Activated CD4-positive, alpha-beta T cell treated with anti-CD3 and anti-CD28 coated beads, Interleukin-2, amount 10 ng/mL, durations not matched to agents 7 days and 5 days (primary cell): Measurements from ENCODE around the gene FAP. TPM values are rescaled to one million over a fixed set of nuclear protein-coding genes. Genes with fewer than 3 reads are reported as not detected.

ENCODE experiments used
- CTCF ChIA-PET: fragments of 350-600 bp; sonication (Branson Sonifier 250); formaldehyde crosslinking; loops from one replicate; lab custom pipeline; 2021; ENCODE audit warnings: antibody characterized with exemption; lab: Charles Lee
- POLR2A ChIA-PET: fragments of 350-600 bp; sonication (Branson Sonifier 250); formaldehyde crosslinking; loops from one replicate; lab custom pipeline; 2021; ENCODE audit warnings: antibody characterized with exemption; lab: Charles Lee
- DNase-seq: peaks from one replicate; pipeline ENCODE4 v3.0.0-alpha.2; 2020
- H3K27ac Mint-ChIP-seq: one replicate; pipeline ENCODE4 v1.8.0; 2021; ENCODE audit warnings: mild to moderate bottlenecking, moderate library complexity, mixed read lengths
- H3K27me3 Mint-ChIP-seq: one replicate; pipeline ENCODE4 v1.8.0; 2021; ENCODE audit warnings: mixed read lengths
- H3K36me3 Mint-ChIP-seq: one replicate; pipeline ENCODE4 v1.8.0; 2021; ENCODE audit warnings: low read depth, mixed read lengths
- H3K4me1 Mint-ChIP-seq: one replicate; pipeline ENCODE4 v1.8.0; 2021; ENCODE audit warnings: mixed read lengths
- H3K4me3 Mint-ChIP-seq: one replicate; pipeline ENCODE4 v1.8.0; 2021; ENCODE audit warnings: mild to moderate bottlenecking, moderate library complexity, mixed read lengths
- H3K9me3 Mint-ChIP-seq: one replicate; pipeline ENCODE4 v1.8.0; 2021; ENCODE audit warnings: mixed read lengths
- total RNA-seq, 2 experiments: library from RNA; stranded (reverse); gene quantifications; one replicate each; pipeline ENCODE4 v1.2.3, GENCODE V29; 2021

Gene FAP
- total RNA-seq: not detected

GRCh38 chr2:162243294-162243693, at the start of gene FAP:
Gene FAP (minus strand): TSS chr2:162243445. CDS start chr2:162243327, 118 bp downstream.
- Mint-ChIP-seq H3K36me3 (no peaks in the 10 kb centered on the region), H3K4me3 (no peak within 1 kb of the TSS), H3K4me1 (no peaks in the 10 kb centered on the region), H3K27me3 (peaks cover 49% of the 10 kb centered on the region), H3K9me3 (no peaks in the 10 kb centered on the region), H3K27ac (no peak within 1 kb of the TSS)
- CTCF ChIA-PET: no interaction called here
- no peak for DNase-seq
- POLR2A ChIA-PET: no interaction called here

- Mint-ChIP-seq H3K27me3 (no peaks in the 10 kb centered on the region), H3K9me3 (no peaks in the 10 kb centered on the region), H3K27ac (no peak overlapping the region), H3K4me3 (no peak overlapping the region), H3K36me3 (peaks cover 17% of the 10 kb centered on the region), H3K4me1 (no peaks in the 10 kb centered on the region)
- ChIA-PET POLR2A (no interaction called here), CTCF (no interaction called here)
- DNase-seq: no peak
Measured at GRCh38 chr2:162291748-162292147, 48.5 kb upstream of the FAP start.

GRCh38 chr2:162282765-162283425, 39.6 kb upstream of the FAP start:
- Mint-ChIP-seq H3K36me3 (peaks cover 51% of the 10 kb centered on the region), H3K4me3 (no peak overlapping the region), H3K4me1 (no peaks in the 10 kb centered on the region), H3K9me3 (no peaks in the 10 kb centered on the region), H3K27me3 (no peaks in the 10 kb centered on the region), H3K27ac (no peak overlapping the region)
- POLR2A ChIA-PET: no interaction called here
- CTCF ChIA-PET: interaction anchor here (0.7 to 0.8 kb wide), 2 partner anchors 16 to 257 kb away, joined by 3 read pairs; no protein-coding TSS in a partner anchor
- no peak for DNase-seq

- POLR2A ChIA-PET: no interaction called here
- no peaks in the 10 kb centered on the region for H3K27me3 Mint-ChIP-seq
- H3K27ac Mint-ChIP-seq: no peak overlapping the region
- no peaks in the 10 kb centered on the region for H3K4me1 Mint-ChIP-seq
- H3K4me3 Mint-ChIP-seq: no peak overlapping the region
- CTCF ChIA-PET: interaction anchor here (0.9 to 1.2 kb wide), 2 partner anchors 14 to 17 kb away, joined by 3 read pairs; no protein-coding TSS in a partner anchor
- DNase-seq: no peak
- peaks cover 58% of the 10 kb centered on the region for H3K36me3 Mint-ChIP-seq
- no peaks in the 10 kb centered on the region for H3K9me3 Mint-ChIP-seq
Measured at GRCh38 chr2:162280654-162281053, 37.4 kb upstream of the FAP start.

- CTCF ChIA-PET: interaction anchor here (1.6 to 1.7 kb wide), 2 partner anchors 22 to 32 kb away, joined by 3 to 4 read pairs; no protein-coding TSS in a partner anchor
Measured at GRCh38 chr2:162277381-162277780, 34.1 kb upstream of the FAP start.

GRCh38 chr2:162267996-162268395, 24.8 kb upstream of the FAP start:
- CTCF ChIA-PET: interaction anchor here (1.4 kb wide), 1 partner anchor 10 kb away, joined by 4 read pairs; no protein-coding TSS in a partner anchor

More at GRCh38 chr2:162277381-162277780, 34.1 kb upstream of the FAP start:
- Mint-ChIP-seq H3K27me3 (no peaks in the 10 kb centered on the region), H3K27ac (no peak overlapping the region), H3K4me3 (no peak overlapping the region), H3K4me1 (no peaks in the 10 kb centered on the region), H3K9me3 (no peaks in the 10 kb centered on the region), H3K36me3 (peaks cover 66% of the 10 kb centered on the region)
- no peak for DNase-seq
- POLR2A ChIA-PET: no interaction called here

GRCh38 chr2:162267496-162267895, 24.3 kb upstream of the FAP start:
- H3K36me3 Mint-ChIP-seq: peaks cover 72% of the 10 kb centered on the region
- peaks cover 1% of the 10 kb centered on the region for H3K4me1 Mint-ChIP-seq
- CTCF ChIA-PET: no interaction called here
- H3K9me3 Mint-ChIP-seq: no peaks in the 10 kb centered on the region
- no peak for DNase-seq
- H3K27me3 Mint-ChIP-seq: no peaks in the 10 kb centered on the region
- POLR2A ChIA-PET: no interaction called here
- H3K4me3 Mint-ChIP-seq: no peak overlapping the region
- no peak overlapping the region for H3K27ac Mint-ChIP-seq

More at GRCh38 chr2:162267996-162268395, 24.8 kb upstream of the FAP start:
- Mint-ChIP-seq H3K36me3 (peaks cover 74% of the 10 kb centered on the region), H3K9me3 (no peaks in the 10 kb centered on the region), H3K4me3 (no peak overlapping the region), H3K27ac (no peak overlapping the region), H3K4me1 (no peaks in the 10 kb centered on the region), H3K27me3 (no peaks in the 10 kb centered on the region)
- POLR2A ChIA-PET: no interaction called here
- no peak for DNase-seq

GRCh38 chr2:162266460-162266760, 23.2 kb upstream of the FAP start:
- no peak overlapping the region for H3K4me3 Mint-ChIP-seq
- no peak for DNase-seq
- no peak overlapping the region for H3K27ac Mint-ChIP-seq
- peaks cover 8% of the 10 kb centered on the region for H3K4me1 Mint-ChIP-seq
- H3K9me3 Mint-ChIP-seq: no peaks in the 10 kb centered on the region
- H3K27me3 Mint-ChIP-seq: no peaks in the 10 kb centered on the region
- peaks cover 64% of the 10 kb centered on the region for H3K36me3 Mint-ChIP-seq
- ChIA-PET CTCF (interaction anchor here (1.4 kb wide), 1 partner anchor 83 kb away, joined by 3 read pairs; no protein-coding TSS in a partner anchor), POLR2A (no interaction called here)

- H3K4me3 Mint-ChIP-seq: no peak overlapping the region
- POLR2A ChIA-PET: no interaction called here
- H3K27me3 Mint-ChIP-seq: no peaks in the 10 kb centered on the region
- no peaks in the 10 kb centered on the region for H3K9me3 Mint-ChIP-seq
- no peak for DNase-seq
- H3K27ac Mint-ChIP-seq: no peak overlapping the region
- CTCF ChIA-PET: interaction anchor here (1.1 to 1.4 kb wide), 3 partner anchors 9 to 82 kb away, joined by 3 read pairs; no protein-coding TSS in a partner anchor
- H3K36me3 Mint-ChIP-seq: peaks cover 60% of the 10 kb centered on the region
- peaks cover 13% of the 10 kb centered on the region for H3K4me1 Mint-ChIP-seq
Measured at GRCh38 chr2:162265666-162266459, 22.6 kb upstream of the FAP start.

GRCh38 chr2:162261032-162261945, 18.0 kb upstream of the FAP start:
- Mint-ChIP-seq H3K27ac (peak overlapping the region; percentile 2), H3K4me1 (peaks cover 16% of the 10 kb centered on the region), H3K36me3 (peaks cover 28% of the 10 kb centered on the region), H3K4me3 (no peak overlapping the region), H3K27me3 (peaks cover 15% of the 10 kb centered on the region), H3K9me3 (no peaks in the 10 kb centered on the region)
- no peak for DNase-seq
- POLR2A ChIA-PET: no interaction called here
- CTCF ChIA-PET: no interaction called here

- Mint-ChIP-seq H3K27me3 (peaks cover 17% of the 10 kb centered on the region), H3K27ac (no peak overlapping the region), H3K36me3 (peaks cover 10% of the 10 kb centered on the region), H3K4me1 (peaks cover 16% of the 10 kb centered on the region), H3K9me3 (no peaks in the 10 kb centered on the region), H3K4me3 (no peak overlapping the region)
- DNase-seq: no peak
- ChIA-PET POLR2A (no interaction called here), CTCF (no interaction called here)
Measured at GRCh38 chr2:162258686-162259085, 15.4 kb upstream of the FAP start.

GRCh38 chr2:162258169-162258568, 14.9 kb upstream of the FAP start:
- Mint-ChIP-seq H3K27me3 (peaks cover 17% of the 10 kb centered on the region), H3K27ac (no peak overlapping the region), H3K4me1 (peaks cover 16% of the 10 kb centered on the region), H3K4me3 (no peak overlapping the region), H3K36me3 (peaks cover 7% of the 10 kb centered on the region), H3K9me3 (no peaks in the 10 kb centered on the region)
- CTCF ChIA-PET: interaction anchor here (0.5 to 0.9 kb wide), 2 partner anchors 20 to 1116 kb away, joined by 3 to 4 read pairs; no protein-coding TSS in a partner anchor
- POLR2A ChIA-PET: no interaction called here
- DNase-seq: no peak
